Midbrain (tissue), 1 donor: ENCODE measurements around the gene COL15A1.

Experiments
- DNase-seq: peaks from one replicate; lab custom pipeline; 2025; lab: John Stamatoyannopoulos, UW

COL15A1 gene

GRCh38 chr9:98973171-98973570 is 29.5 kb downstream of the COL15A1 start:
- no peak for DNase-seq

- DNase-seq: no peak
Observed at GRCh38 chr9:98973576-98973975, 29.9 kb downstream of the COL15A1 start.

GRCh38 chr9:98974106-98974505 is 30.4 kb downstream of the COL15A1 start:
- DNase-seq: no peak

- no peak for DNase-seq
Observed at GRCh38 chr9:98974554-98974953, 30.8 kb downstream of the COL15A1 start.

GRCh38 chr9:98974994-98975712 is 31.4 kb downstream of the COL15A1 start:
- DNase-seq: peak; percentile 86

GRCh38 chr9:98975838-98976237 is 32.1 kb downstream of the COL15A1 start:
- DNase-seq: no peak

- no peak for DNase-seq
Observed at GRCh38 chr9:98977246-98977714, 33.6 kb downstream of the COL15A1 start.

- DNase-seq: no peak
Observed at GRCh38 chr9:98977813-98978212, 34.1 kb downstream of the COL15A1 start.

- DNase-seq: no peak
Observed at GRCh38 chr9:98978231-98978681, 34.5 kb downstream of the COL15A1 start.

- no peak for DNase-seq
Observed at GRCh38 chr9:98980291-98980690, 36.6 kb downstream of the COL15A1 start.

- no peak for DNase-seq
Observed at GRCh38 chr9:98983295-98984268, 39.9 kb downstream of the COL15A1 start.

- DNase-seq: no peak
Observed at GRCh38 chr9:98985596-98985995, 41.9 kb downstream of the COL15A1 start.

- DNase-seq: no peak
Observed at GRCh38 chr9:98986866-98987651, 43.4 kb downstream of the COL15A1 start.

GRCh38 chr9:98989036-98990000 is 45.6 kb downstream of the COL15A1 start:
- DNase-seq: no peak

- DNase-seq: no peak
Observed at GRCh38 chr9:98990181-98990870, 46.6 kb downstream of the COL15A1 start.

GRCh38 chr9:98992107-98992884 is 48.6 kb downstream of the COL15A1 start:
- DNase-seq: no peak

- DNase-seq: no peak
Observed at GRCh38 chr9:98992885-98993569, 49.3 kb downstream of the COL15A1 start.

- DNase-seq: peak; percentile 12
Observed at GRCh38 chr9:98993570-98993945, 49.9 kb downstream of the COL15A1 start.
